IMR-90 (cell line): ENCODE measurements around the gene HS6ST3. TPM values are rescaled to one million over a fixed set of nuclear protein-coding genes. Genes with fewer than 3 reads are reported as not detected.

ENCODE experiments used
- ATAC-seq: fragments of 200-7000 bp; cut with Tn5 transposase; 2 replicates; pipeline ENCODE4 v1.9.1; 2020; ENCODE audit warnings: low read depth, mild to moderate bottlenecking, moderate library complexity
- BruUV-seq: library from RNA; stranded (reverse); fragments of 400-500 nt; replicated peaks from 2 replicates; lab custom pipeline; 2021; lab: Mats Ljungman, UMichigan
- CTCF ChIA-PET: fragments of 300-600 bp; formaldehyde crosslinking; extraction: SDS; loops from one replicate; lab custom pipeline; 2021; ENCODE audit warnings: antibody characterized with exemption; lab: Yijun Ruan, JAX
- POLR2A ChIA-PET: fragments of 300-600 bp; sonication (Branson Sonifier 250); formaldehyde crosslinking; loops from one replicate; lab custom pipeline; 2022; ENCODE audit warnings: antibody characterized with exemption; ENCODE audit not compliant: unreplicated experiment; lab: Charles Lee
- DNase-seq: peaks from one replicate; pipeline ENCODE4 v3.0.0; 2013
- H2AFZ ChIP-seq: replicated peaks from 2 replicates; pipeline ENCODE3; 2013; ENCODE audit warnings: low read length, mild to moderate bottlenecking; ENCODE audit not compliant: poor library complexity
- H2AK5ac ChIP-seq: 2 replicates; pipeline ENCODE4 v1.6.1; 2013; ENCODE audit warnings: low read depth, low read length, inconsistent platforms
- H2AK9ac ChIP-seq: replicated peaks from 2 replicates; pipeline ENCODE3; 2013; ENCODE audit warnings: mild to moderate bottlenecking, low read depth, low read length, moderate library complexity; ENCODE audit not compliant: poor library complexity
- H2BK120ac ChIP-seq: 2 replicates; pipeline ENCODE4 v1.6.1; 2013; ENCODE audit warnings: low read depth, low read length, inconsistent platforms
- H2BK15ac ChIP-seq: 3 replicates; pipeline ENCODE4 v1.6.1; 2013; ENCODE audit warnings: low read depth, low read length, inconsistent platforms
- H2BK20ac ChIP-seq: 2 replicates; pipeline ENCODE4 v1.6.1; 2013; ENCODE audit warnings: low read depth, mild to moderate bottlenecking, inconsistent platforms, low read length, moderate library complexity
- H2BK5ac ChIP-seq: 2 replicates; pipeline ENCODE4 v1.6.1; 2013; ENCODE audit warnings: mild to moderate bottlenecking, low read depth, low read length, inconsistent platforms; ENCODE audit not compliant: poor library complexity, severe bottlenecking
- H3K14ac ChIP-seq: replicated peaks from 2 replicates; pipeline ENCODE4 v1.6.1; 2013; ENCODE audit warnings: low read depth, low read length, inconsistent platforms
- H3K18ac ChIP-seq: 2 replicates; pipeline ENCODE4 v1.6.1; 2013; ENCODE audit warnings: low read depth, low read length, control low read depth
- H3K23ac ChIP-seq: 2 replicates; pipeline ENCODE4 v1.6.1; 2013; ENCODE audit warnings: low read depth, low read length, inconsistent platforms
- H3K27ac ChIP-seq: 2 replicates; pipeline ENCODE4 v1.5.1; 2013; ENCODE audit warnings: mild to moderate bottlenecking, control low read depth, low read length; ENCODE audit not compliant: insufficient read depth
- H3K27me3 ChIP-seq: 2 replicates; pipeline ENCODE4 v1.6.1; 2013; ENCODE audit warnings: low read length; ENCODE audit not compliant: control insufficient read depth, insufficient read depth
- H3K36me3 ChIP-seq: 2 replicates; pipeline ENCODE4 v1.6.1; 2013; ENCODE audit warnings: low read length, mixed read lengths; ENCODE audit not compliant: control insufficient read depth, insufficient read depth
- H3K4ac ChIP-seq: 2 replicates; pipeline ENCODE4 v1.6.1; 2013; ENCODE audit warnings: low read depth, low read length, inconsistent platforms
- H3K4me1 ChIP-seq: 2 replicates; pipeline ENCODE4 v1.6.1; 2013; ENCODE audit warnings: low read length, mixed read lengths; ENCODE audit not compliant: control insufficient read depth, insufficient read depth
- H3K4me2 ChIP-seq: 2 replicates; pipeline ENCODE4 v1.6.1; 2013; ENCODE audit warnings: low read depth, mild to moderate bottlenecking, control low read depth, low read length, moderate library complexity
- H3K4me3 ChIP-seq: 2 replicates; pipeline ENCODE4 v1.5.1; 2013; ENCODE audit warnings: low read depth, mild to moderate bottlenecking, control low read depth, low read length, moderate library complexity; ENCODE audit not compliant: insufficient read depth
- H3K56ac ChIP-seq: 2 replicates; pipeline ENCODE4 v1.6.1; 2013; ENCODE audit warnings: low read length, inconsistent platforms; ENCODE audit not compliant: insufficient read depth; ENCODE audit errors: extremely low read depth
- H3K79me1 ChIP-seq, 2 experiments: 2 replicates each; pipeline ENCODE4 v1.6.1; 2013; ENCODE audit warnings: low read length in 2 of 2, inconsistent platforms in 1 of 2, low read depth in 1 of 2
- H3K9ac ChIP-seq: 2 replicates; pipeline ENCODE4 v1.6.1; 2013; ENCODE audit warnings: low read depth, low read length, control low read depth
- H3K9me1 ChIP-seq: 2 replicates; pipeline ENCODE4 v1.6.1; 2013; ENCODE audit warnings: low read length, inconsistent platforms; ENCODE audit not compliant: insufficient read depth
- H3K9me3 ChIP-seq: 2 replicates; pipeline ENCODE4 v1.6.1; 2013; ENCODE audit warnings: low read length; ENCODE audit not compliant: control insufficient read depth, insufficient read depth
- H4K20me1 ChIP-seq: 2 replicates; pipeline ENCODE4 v1.6.1; 2013; ENCODE audit warnings: low read length, inconsistent platforms; ENCODE audit not compliant: insufficient read depth
- H4K5ac ChIP-seq: 2 replicates; pipeline ENCODE4 v1.6.1; 2013; ENCODE audit warnings: mild to moderate bottlenecking, low read depth, low read length, control low read depth
- H4K8ac ChIP-seq, 2 experiments: 2 replicates each; pipeline ENCODE4 v1.6.1; 2013; ENCODE audit warnings: low read depth in 2 of 2, low read length in 2 of 2, control low read depth in 1 of 2, inconsistent platforms in 1 of 2
- H4K91ac ChIP-seq: 2 replicates; pipeline ENCODE4 v1.6.1; 2013; ENCODE audit warnings: low read depth, low read length, inconsistent platforms; ENCODE audit not compliant: insufficient read depth
- BHLHE40 ChIP-seq: fragments of 150-350 bp; IDR thresholded peaks from 2 replicates; pipeline ENCODE4 v1.6.1; 2016; ENCODE audit warnings: mild to moderate bottlenecking, low read depth, low read length
- CEBPB ChIP-seq: IDR thresholded peaks from 2 replicates; pipeline ENCODE4 v1.6.1; 2012; ENCODE audit warnings: low read depth, low read length, improper control_type of control experiment
- CTCF ChIP-seq: conservative IDR thresholded peaks from 2 replicates; pipeline ENCODE4 v1.5.1; 2012; ENCODE audit warnings: mild to moderate bottlenecking, low read depth, low read length, improper control_type of control experiment
- ELK1 ChIP-seq: fragments of 150-350 bp; IDR thresholded peaks from 2 replicates; pipeline ENCODE4 v1.6.1; 2016; ENCODE audit warnings: low read depth, mild to moderate bottlenecking, low read length, moderate library complexity, borderline replicate concordance
- FOS ChIP-seq: fragments of 150-350 bp; IDR thresholded peaks from 2 replicates; pipeline ENCODE4 v1.6.1; 2016; ENCODE audit warnings: low read depth, low read length
- MAFK ChIP-seq: IDR thresholded peaks from 2 replicates; pipeline ENCODE4 v1.6.1; 2012; ENCODE audit warnings: low read depth, low read length, improper control_type of control experiment
- MAZ ChIP-seq: IDR thresholded peaks from 2 replicates; pipeline ENCODE4 v1.6.1; 2012; ENCODE audit warnings: low read depth, mild to moderate bottlenecking, low read length, improper control_type of control experiment, moderate library complexity, borderline replicate concordance
- MXI1 ChIP-seq: IDR thresholded peaks from 2 replicates; pipeline ENCODE4 v1.6.1; 2012; ENCODE audit warnings: low read depth, mild to moderate bottlenecking, low read length, moderate library complexity, borderline replicate concordance
- NFE2L2 ChIP-seq: fragments of 150-350 bp; IDR thresholded peaks from 2 replicates; pipeline ENCODE4 v1.6.1; 2016; ENCODE audit warnings: low read depth, mild to moderate bottlenecking, low read length
- RAD21 ChIP-seq: IDR thresholded peaks from 2 replicates; pipeline ENCODE4 v1.6.1; 2012; ENCODE audit warnings: low read length, improper control_type of control experiment
- RCOR1 ChIP-seq: IDR thresholded peaks from 2 replicates; pipeline ENCODE4 v1.6.1; 2012; ENCODE audit warnings: mild to moderate bottlenecking, low read length, improper control_type of control experiment; ENCODE audit not compliant: insufficient replicate concordance
- RFX5 ChIP-seq: IDR thresholded peaks from 2 replicates; pipeline ENCODE4 v1.8.0; 2012; ENCODE audit warnings: low read depth, mild to moderate bottlenecking, low read length, moderate library complexity
- SMC3 ChIP-seq: fragments of 150-350 bp; IDR thresholded peaks from 2 replicates; pipeline ENCODE4 v1.6.1; 2016; ENCODE audit warnings: low read depth, mild to moderate bottlenecking, antibody characterized with exemption, low read length, moderate library complexity
- USF2 ChIP-seq: fragments of 150-350 bp; IDR thresholded peaks from 2 replicates; pipeline ENCODE4 v1.6.1; 2017; ENCODE audit warnings: mild to moderate bottlenecking, antibody characterized with exemption, low read length, low read depth
- dilution Hi-C: fragments of 300-500 bp; cut with HindIII; formaldehyde crosslinking; loops from one replicate; pipeline ENCODE4 v1.14.3; 2018; ENCODE audit warnings: low sequenced_read_pairs; ENCODE audit not compliant: unreplicated experiment
- in situ Hi-C: fragments of 300-500 bp; cut with MboI; formaldehyde crosslinking; loops from 3 replicates; pipeline ENCODE4 v1.14.3; 2019; ENCODE audit warnings: low sequenced_read_pairs, inconsistent platforms, mixed read lengths
- intact Hi-C: fragments of 100-400 bp; cut with micrococcal nuclease; formaldehyde crosslinking; loops from 2 replicates; pipeline ENCODE4 v1.10.0; 2022
- polyA plus RNA-seq, 3 experiments: library from polyadenylated mRNA; depleted of rRNA; stranded (reverse); fragments of >200 nt; gene quantifications; 2 replicates each; pipeline ENCODE4 v1.2.3, GENCODE V29; 2012; ENCODE audit warnings: low replicate concordance in 1 of 3
- total RNA-seq: library from RNA; depleted of rRNA; stranded (reverse); fragments of >200 nt; gene quantifications from 2 replicates; pipeline ENCODE4 v1.2.3, GENCODE V29; 2012

Gene HS6ST3
- total and polyA plus RNA-seq, 2 of the 4 experiments (the other 2 are of a cell fraction) = not detected

- no peak for TF ChIP-seq MAZ
- TF ChIP-seq SMC3 = no peak
- no peak for TF ChIP-seq MAFK
- no peak for TF ChIP-seq RFX5
- no peak for TF ChIP-seq FOS
- TF ChIP-seq ELK1 = no peak
- no peak for TF ChIP-seq MXI1
- no peak for TF ChIP-seq USF2
- no peak for TF ChIP-seq RAD21
- TF ChIP-seq BHLHE40 = no peak
- TF ChIP-seq RCOR1 = no peak
- no peak for TF ChIP-seq CEBPB
- TF ChIP-seq CTCF = no peak
- no peak for TF ChIP-seq NFE2L2
- Histone ChIP-seq H3K14ac (no peak overlapping the region), H3K9ac (no peak overlapping the region), H2AFZ (no peak overlapping the region), H3K4me3 (no peak overlapping the region), H3K27me3 (no peaks in the 10 kb centered on the region), H3K79me1 (no peaks in the 10 kb centered on the region), H3K4ac (no peak overlapping the region), H2BK5ac (no peak overlapping the region), H2BK20ac (no peak overlapping the region), H3K27ac (no peak overlapping the region), H3K4me2 (no peak overlapping the region), H4K91ac (no peak overlapping the region), H3K23ac (no peak overlapping the region), H2AK9ac (no peak overlapping the region), H3K4me1 (no peaks in the 10 kb centered on the region), H3K9me3 (no peaks in the 10 kb centered on the region), H2BK120ac (no peak overlapping the region), H3K56ac (no peak overlapping the region), H3K9me1 (no peaks in the 10 kb centered on the region), H3K36me3 (no peaks in the 10 kb centered on the region), H2AK5ac (no peak overlapping the region), H4K5ac (no peak overlapping the region), H4K20me1 (no peaks in the 10 kb centered on the region), H4K8ac (no peak overlapping the region), H2BK15ac (no peak overlapping the region), H3K18ac (no peak overlapping the region)
- DNase-seq (no peak), ATAC-seq (no peak)
- POLR2A ChIA-PET = no interaction called here
- in situ Hi-C loops = no loop called here
- no TSS peak for BruUV-seq
- dilution Hi-C loops = no loop called here
- intact Hi-C loops = no loop called here
- CTCF ChIA-PET = no interaction called here
Measured at GRCh38 chr13:96794669-96795068, 704.8 kb downstream of the HS6ST3 start.
